B cell (primary cell): ENCODE results near the gene RPL13. TPM values are rescaled to one million over a fixed set of nuclear protein-coding genes. Genes with fewer than 3 reads are reported as not detected.

Source experiments
- ATAC-seq: fragments of 200-7000 bp; cut with Tn5 transposase; one replicate; pipeline ENCODE4 v1.10.0; 2021; ENCODE audit warnings: low read depth, mild to moderate bottlenecking, moderate number of reproducible peaks, moderate library complexity
- CTCF ChIA-PET: fragments of 350-600 bp; sonication (Branson Sonifier 250); formaldehyde crosslinking; loops from one replicate; lab custom pipeline; 2021; ENCODE audit warnings: antibody characterized with exemption, inconsistent platforms; lab: Charles Lee
- POLR2A ChIA-PET: fragments of 350-600 bp; sonication (Branson Sonifier 250); formaldehyde crosslinking; loops from one replicate; lab custom pipeline; 2021; ENCODE audit warnings: antibody characterized with exemption; lab: Charles Lee
- DNase-seq: peaks from one replicate; pipeline ENCODE4 v3.0.0; 2013
- H2AFZ ChIP-seq: 2 replicates; pipeline ENCODE4 v1.6.1; 2012; ENCODE audit warnings: mild to moderate bottlenecking, low read depth, low read length; ENCODE audit not compliant: insufficient read depth, poor library complexity, severe bottlenecking
- H3K27ac ChIP-seq, 2 donors: 1 replicate in 1 of 2; 2 replicates in 1 of 2; pipeline ENCODE4 v1.5.1; 2012 to 2013; ENCODE audit warnings: low read length in 2 of 2, mild to moderate bottlenecking in 2 of 2, moderate library complexity in 1 of 2
- H3K27me3 ChIP-seq, 4 experiments: fragments of 200-600 bp in 1 of 4; sonication (generic) in 1 of 4; replicated peaks in 1 of 4; 1 replicate in 2 of 4; 2 replicates in 2 of 4; pipeline versions ENCODE4 v1.6.1 to v1.7.0; 2013 to 2016; ENCODE audit warnings: low read length in 3 of 4, mild to moderate bottlenecking in 2 of 4, mixed read lengths in 1 of 4, moderate library complexity in 1 of 4; ENCODE audit not compliant: insufficient read depth in 4 of 4, control insufficient read depth in 3 of 4; ENCODE audit errors: control extremely low read depth in 1 of 4
- H3K36me3 ChIP-seq, 2 experiments: replicated peaks in 1 of 2; 1 replicate in 1 of 2; 2 replicates in 1 of 2; pipeline versions ENCODE4 v1.6.1 to v1.7.1; 2013; ENCODE audit warnings: low read length in 1 of 2; ENCODE audit not compliant: insufficient read depth in 2 of 2, control insufficient read depth in 1 of 2; ENCODE audit errors: control extremely low read depth in 1 of 2, extremely low read depth in 1 of 2
- H3K4me1 ChIP-seq, 2 donors: fragments of 200-600 bp in 1 of 2; sonication (generic) in 1 of 2; 1 replicate in 1 of 2; 2 replicates in 1 of 2; pipeline versions ENCODE4 v1.5.1 to v1.6.1; 2013 to 2017; ENCODE audit warnings: low read length in 2 of 2; ENCODE audit not compliant: control insufficient read depth in 2 of 2, insufficient read depth in 2 of 2
- H3K4me2 ChIP-seq: replicated peaks from 2 replicates; pipeline ENCODE3; 2012; ENCODE audit warnings: mild to moderate bottlenecking, low read depth, low read length; ENCODE audit not compliant: poor library complexity, severe bottlenecking
- H3K4me3 ChIP-seq, 5 experiments: fragments of 200-600 bp in 1 of 5; sonication (generic) in 1 of 5; 1 replicate in 3 of 5; 2 replicates in 2 of 5; pipeline versions ENCODE4 v1.5.1 to v1.7.0; 2011 to 2016; ENCODE audit warnings: low read length in 4 of 5, mild to moderate bottlenecking in 4 of 5, low read depth in 2 of 5, control low read depth in 1 of 5, moderate library complexity in 1 of 5; ENCODE audit not compliant: insufficient read depth in 1 of 5; ENCODE audit errors: control extremely low read depth in 1 of 5, extremely low read depth in 1 of 5
- H3K79me2 ChIP-seq: fragments of 200-600 bp; sonication (generic); one replicate; pipeline ENCODE4 v1.6.0; 2016; ENCODE audit warnings: low read length; ENCODE audit not compliant: control insufficient read depth, insufficient read depth
- H3K9ac ChIP-seq: fragments of 200-600 bp; sonication (generic); 2 replicates; pipeline ENCODE4 v1.6.1; 2017; ENCODE audit warnings: mild to moderate bottlenecking, low read length, moderate library complexity
- H3K9me3 ChIP-seq, 3 donors: one replicate each; pipeline versions ENCODE4 v1.6.1 to v1.7.1; 2013; ENCODE audit warnings: low read length in 2 of 3; ENCODE audit not compliant: control insufficient read depth in 2 of 3, insufficient read depth in 1 of 3; ENCODE audit errors: control extremely low read depth in 1 of 3
- H4K20me1 ChIP-seq: 2 replicates; pipeline ENCODE4 v1.6.0; 2012; ENCODE audit warnings: mild to moderate bottlenecking, low read length; ENCODE audit not compliant: insufficient read depth, control insufficient read depth, poor library complexity, severe bottlenecking
- H3K27ac Mint-ChIP-seq: one replicate; pipeline ENCODE4 v1.8.0; 2021; ENCODE audit warnings: mixed read lengths
- H3K27me3 Mint-ChIP-seq: one replicate; pipeline ENCODE4 v1.8.0; 2021; ENCODE audit warnings: mixed read lengths
- H3K4me1 Mint-ChIP-seq: one replicate; pipeline ENCODE4 v1.8.0; 2021; ENCODE audit warnings: mixed read lengths
- H3K4me3 Mint-ChIP-seq: one replicate; pipeline ENCODE4 v1.8.0; 2021; ENCODE audit warnings: mixed read lengths
- H3K9me3 Mint-ChIP-seq: one replicate; pipeline ENCODE4 v1.8.0; 2022; ENCODE audit warnings: mixed read lengths; ENCODE audit not compliant: insufficient read depth
- CTCF ChIP-seq: fragments of 200-600 bp; IDR thresholded peaks from one replicate; pipeline ENCODE4 v1.8.0; 2022; ENCODE audit warnings: antibody characterized with exemption, mild to moderate bottlenecking
- EZH2 ChIP-seq: IDR thresholded peaks from 2 replicates; pipeline ENCODE4 v1.6.1; 2012; ENCODE audit warnings: borderline replicate concordance, low read depth, mild to moderate bottlenecking, moderate library complexity, low read length; ENCODE audit not compliant: insufficient read depth, poor library complexity, severe bottlenecking
- WGBS: methylation state at CpG from one replicate; pipeline ENCODE4 v1.1.5; 2013; ENCODE audit warnings: missing lambda C conversion rate; ENCODE audit not compliant: insufficient coverage; 5-methylcytosine and 5-hydroxymethylcytosine counted together
- intact Hi-C: fragments of 100-400 bp; cut with micrococcal nuclease; formaldehyde crosslinking; loops from one replicate; pipeline ENCODE4 v1.10.0; 2022
- polyA plus RNA-seq: library from polyadenylated mRNA; depleted of rRNA; stranded (reverse); fragments of >200 nt; gene quantifications from 2 replicates; pipeline ENCODE4 v1.2.3, GENCODE V29; 2012
- total RNA-seq, 2 donors: library from RNA; stranded (reverse); fragments of 120-200 nt in 1 of 2; gene quantifications; 1 replicate in 1 of 2; 2 replicates in 1 of 2; pipeline versions ENCODE4 v1.2.3 to v1.2.4, GENCODE V29; 2013 to 2022

RPL13 gene
- total and polyA plus RNA-seq, 2 donors (not counting 1 experiment from before 2014, with no cell fraction given), result 3,184 to 11,676 TPM

GRCh38 chr16:89584768-89585549 is 24.5 kb downstream of the RPL13 start:
- H4K20me1 ChIP-seq, result no peaks in the 10 kb centered on the region
- no peaks in the 10 kb centered on the region for H3K36me3 ChIP-seq
- ChIA-PET CTCF (no interaction called here), POLR2A (interaction anchor here (0.7 kb wide), 1 partner anchor 229 kb away, joined by 4 read pairs; no protein-coding TSS in a partner anchor)
- no peak overlapping the region for H2AFZ ChIP-seq
- ATAC-seq (no peak), DNase-seq (no peak)
- H3K4me1 Mint-ChIP-seq, result no peaks in the 10 kb centered on the region
- no peaks in the 10 kb centered on the region for H3K4me1 ChIP-seq
- no peak overlapping the region for H3K4me3 Mint-ChIP-seq
- H3K9ac ChIP-seq, result no peak overlapping the region
- H3K9me3 Mint-ChIP-seq, result no peaks in the 10 kb centered on the region
- intact Hi-C loops, result no loop called here
- H3K9me3 ChIP-seq, result peaks cover 0 to 9% (median 0%) of the 10 kb centered on the region in 3 donors
- 74% methylated on average over 23 of the region's 25 CpGs for WGBS
- no peak overlapping the region for H3K27ac ChIP-seq
- H3K27ac Mint-ChIP-seq, result no peak overlapping the region
- no peaks in the 10 kb centered on the region for H3K79me2 ChIP-seq
- TF ChIP-seq EZH2 (no peak), CTCF (no peak)
- H3K4me3 ChIP-seq, result no peak overlapping the region
- no peak overlapping the region for H3K4me2 ChIP-seq
- H3K27me3 ChIP-seq, result no peaks in the 10 kb centered on the region
- no peaks in the 10 kb centered on the region for H3K27me3 Mint-ChIP-seq

GRCh38 chr16:89586218-89586617 is 25.7 kb downstream of the RPL13 start:
- no peaks in the 10 kb centered on the region for H3K36me3 ChIP-seq
- no peaks in the 10 kb centered on the region for H3K4me1 Mint-ChIP-seq
- H3K27me3 ChIP-seq, result no peaks in the 10 kb centered on the region
- no peak overlapping the region for H3K9ac ChIP-seq
- intact Hi-C loops, result no loop called here
- H3K9me3 ChIP-seq, result peaks cover 0 to 9% (median 0%) of the 10 kb centered on the region in 3 donors
- no peak overlapping the region for H3K4me3 ChIP-seq
- DNase-seq (no peak), ATAC-seq (no peak)
- no peak overlapping the region for H2AFZ ChIP-seq
- 100% methylated on average over 1 of the region's 7 CpGs for WGBS
- ChIA-PET CTCF (no interaction called here), POLR2A (no interaction called here)
- no peak overlapping the region for H3K27ac Mint-ChIP-seq
- no peak overlapping the region for H3K4me3 Mint-ChIP-seq
- TF ChIP-seq EZH2, result no peak
- no peak for TF ChIP-seq CTCF
- no peaks in the 10 kb centered on the region for H4K20me1 ChIP-seq
- H3K27me3 Mint-ChIP-seq, result no peaks in the 10 kb centered on the region
- H3K27ac ChIP-seq, result no peak overlapping the region
- H3K4me2 ChIP-seq, result no peak overlapping the region
- H3K79me2 ChIP-seq, result no peaks in the 10 kb centered on the region
- no peaks in the 10 kb centered on the region for H3K4me1 ChIP-seq
- no peaks in the 10 kb centered on the region for H3K9me3 Mint-ChIP-seq
